DMS153 treated with DMSO at 0.1 percent for 48 hours (cell line): ENCODE data around the gene TLE6.
"Not testable (repeated sequence)": the region's sequence is repeated elsewhere in the genome, so short reads cannot be mapped to it uniquely, and the experiment has no call there.

Source experiments
- DNase-seq: peaks from one replicate; lab custom pipeline; 2025; ENCODE audit not compliant: unreplicated experiment; lab: John Stamatoyannopoulos, UW

The TLE6 gene

DNA sequence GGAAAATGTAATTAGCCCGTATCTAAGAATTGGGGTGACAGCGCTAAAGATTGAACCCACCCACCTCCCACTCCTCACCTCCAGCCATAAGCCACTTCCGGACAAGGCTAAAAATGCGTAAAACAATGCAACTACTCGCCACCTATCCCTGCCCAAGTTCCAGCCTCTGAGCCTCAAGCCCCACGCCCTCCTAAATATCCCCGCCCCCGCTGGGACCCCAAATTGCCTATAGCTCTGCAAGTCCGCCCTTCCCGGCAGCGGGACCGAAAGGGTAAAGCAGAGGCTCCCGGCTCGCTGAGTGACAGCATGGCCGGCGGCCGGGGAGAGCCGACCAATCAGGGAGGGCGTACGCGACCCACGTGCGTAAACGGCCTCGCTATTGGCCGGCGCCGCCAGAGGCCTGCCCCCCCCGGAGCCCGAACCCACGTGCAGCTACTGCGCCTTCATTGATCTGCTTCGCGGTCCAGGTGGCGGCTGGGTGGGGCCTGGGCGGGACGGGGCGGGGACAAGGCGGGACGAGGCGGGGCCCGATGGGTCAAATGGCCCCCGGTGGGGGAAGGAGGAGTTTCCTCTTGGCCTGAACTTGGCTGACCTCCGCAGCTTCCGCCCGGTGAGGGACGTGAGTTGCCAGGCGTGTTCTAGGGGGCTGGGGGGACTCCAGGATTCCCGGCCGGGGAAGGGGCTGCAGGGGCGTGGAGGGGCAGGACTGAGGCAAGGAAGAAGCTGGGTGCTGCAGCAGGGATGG lies at the start of gene TLE6:
TSS of gene TLE6 (plus strand) at position 564 of the 745 bp plus-strand sequence. CDS start 670 bp downstream, outside the sequence.
- peak; percentile 87 for DNase-seq

DNA sequence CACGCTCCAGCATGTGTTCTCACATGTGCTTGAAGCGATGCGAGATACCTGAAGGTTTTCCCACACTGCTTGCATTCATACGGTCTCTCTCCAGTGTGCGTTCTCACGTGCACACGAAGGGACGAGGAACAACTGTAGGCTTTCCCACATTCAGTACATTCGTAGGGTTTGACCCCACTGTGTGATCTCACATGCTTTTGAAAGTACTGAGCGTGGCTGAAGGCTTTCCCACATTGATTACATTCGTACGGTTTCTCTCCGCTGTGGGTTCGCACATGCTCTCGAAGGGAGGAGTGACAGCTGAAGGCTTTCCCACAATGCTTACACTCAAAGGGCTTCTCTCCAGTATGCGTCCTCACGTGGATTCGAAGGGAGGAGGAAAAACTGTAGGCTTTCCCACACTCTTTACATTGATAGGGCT lies 43.9 kb upstream of the TLE6 start:
- no peak for DNase-seq

DNA sequence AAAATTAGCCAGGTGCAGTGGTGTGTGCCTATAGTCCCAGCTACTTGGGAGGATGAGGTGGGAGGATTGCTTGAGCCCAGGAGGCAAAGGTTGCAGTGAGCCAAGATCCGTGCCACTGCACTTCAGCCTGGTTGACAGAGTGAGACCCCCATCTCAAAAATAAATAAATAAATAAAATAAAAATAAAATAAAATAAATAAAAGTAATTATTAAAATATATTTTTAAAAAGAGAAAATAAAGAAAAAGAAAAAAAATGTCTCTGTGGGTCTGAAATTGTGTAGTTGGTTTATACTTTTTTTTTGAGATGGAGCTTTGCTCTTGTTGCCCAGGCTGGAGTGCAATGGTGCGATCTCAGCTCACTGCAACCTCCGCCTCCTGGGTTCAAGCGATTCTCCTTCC lies 41.5 kb upstream of the TLE6 start:
- not testable (repeated sequence) for DNase-seq

DNA sequence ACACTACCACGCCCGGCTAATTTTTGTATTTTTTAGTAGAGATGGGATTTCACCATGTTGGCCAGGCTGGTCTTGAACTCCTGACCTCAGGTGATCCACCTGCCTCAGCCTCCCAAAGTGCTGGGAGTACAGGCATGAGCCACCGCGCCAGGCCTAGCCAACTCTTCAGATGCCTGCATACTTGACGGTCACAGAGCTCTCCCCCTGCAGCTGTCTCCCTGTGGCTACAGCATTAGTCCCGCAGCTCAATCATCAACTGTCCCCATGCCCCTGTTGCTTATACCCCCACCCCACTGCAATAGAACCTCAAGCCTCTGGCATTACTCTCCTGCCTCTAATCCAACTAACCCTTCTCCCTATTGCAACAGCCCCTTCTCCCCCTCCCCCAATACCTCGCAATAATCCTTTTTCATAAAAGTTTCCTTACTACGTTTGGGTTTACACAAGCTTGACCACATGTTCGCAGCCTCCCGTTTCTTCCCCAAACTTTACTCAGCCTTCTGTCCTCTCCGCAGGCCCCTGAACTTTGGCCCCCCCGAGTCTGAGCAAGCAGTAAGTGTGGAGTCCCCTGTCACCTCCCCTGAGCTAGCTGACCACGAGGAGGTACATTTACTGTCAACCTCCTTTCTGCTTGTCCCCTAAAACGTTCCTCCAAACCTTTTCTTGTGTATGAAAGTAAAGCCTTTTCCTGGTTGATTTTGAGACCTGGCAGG lies 34.3 kb upstream of the TLE6 start:
- DNase-seq = no peak

DNA sequence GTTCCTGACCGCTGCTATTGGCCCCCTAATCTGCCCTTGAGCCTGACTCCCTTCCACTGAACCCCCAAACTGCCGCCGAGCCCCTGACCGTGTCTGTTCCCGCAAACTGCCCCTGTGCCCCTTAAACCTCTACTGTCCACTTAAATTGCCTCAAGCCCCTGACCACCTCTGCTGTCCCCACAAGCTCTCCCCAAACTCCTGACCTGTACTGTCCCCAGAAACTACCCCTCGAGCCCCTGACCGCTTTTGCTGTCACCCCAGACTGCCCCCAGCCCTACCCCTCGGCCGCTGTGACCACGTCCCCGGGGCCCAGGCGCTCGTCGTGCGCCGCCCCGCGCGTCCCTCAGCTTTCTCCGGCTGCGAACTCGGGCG lies 33.0 kb upstream of the TLE6 start:
- no peak for DNase-seq

DNA sequence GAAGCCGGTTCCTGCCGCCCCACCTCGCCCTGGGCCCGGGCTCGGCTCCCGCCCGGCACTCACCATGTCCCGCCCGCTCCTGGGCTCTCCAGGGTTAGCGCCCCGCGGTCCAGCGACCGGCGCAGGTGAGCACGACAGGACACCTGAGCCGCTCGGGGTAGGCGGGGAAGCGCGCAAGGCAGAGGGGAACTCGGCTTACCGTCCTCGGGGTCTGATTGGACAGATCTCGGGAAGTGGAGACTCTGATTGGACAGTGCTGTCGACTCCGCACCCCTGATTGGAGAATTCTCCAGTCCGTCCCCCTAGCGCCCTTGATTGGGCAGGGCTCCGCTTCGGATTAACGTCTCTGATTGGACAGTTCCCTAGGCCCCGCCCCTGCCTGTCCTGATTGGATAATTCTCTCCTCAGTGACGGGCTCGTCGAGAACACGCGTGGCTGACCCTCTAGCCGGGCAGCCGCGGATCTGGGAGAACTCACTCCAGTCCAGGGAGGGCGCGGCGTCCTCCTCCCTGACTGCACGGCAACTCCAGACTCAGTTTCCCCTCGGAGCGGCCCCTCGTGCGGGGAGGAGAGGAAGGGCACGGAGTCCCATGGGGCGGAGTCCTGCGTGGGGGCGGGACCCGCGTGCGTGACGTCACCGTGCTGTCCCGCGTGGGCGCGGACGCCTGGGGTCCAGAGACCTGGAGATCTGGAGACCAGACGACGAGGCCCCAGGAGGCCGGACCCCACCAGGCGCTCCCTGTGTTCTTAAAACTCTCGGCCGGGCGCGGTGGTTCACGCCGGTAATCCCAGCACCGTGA lies 32.4 kb upstream of the TLE6 start, which contains the start of gene ZNF77:
TSS of gene ZNF77 (minus strand) at position 197 of the 800 bp plus-strand sequence. CDS start at position 66, 131 bp downstream.
- peak; percentile 96 for DNase-seq

DNA sequence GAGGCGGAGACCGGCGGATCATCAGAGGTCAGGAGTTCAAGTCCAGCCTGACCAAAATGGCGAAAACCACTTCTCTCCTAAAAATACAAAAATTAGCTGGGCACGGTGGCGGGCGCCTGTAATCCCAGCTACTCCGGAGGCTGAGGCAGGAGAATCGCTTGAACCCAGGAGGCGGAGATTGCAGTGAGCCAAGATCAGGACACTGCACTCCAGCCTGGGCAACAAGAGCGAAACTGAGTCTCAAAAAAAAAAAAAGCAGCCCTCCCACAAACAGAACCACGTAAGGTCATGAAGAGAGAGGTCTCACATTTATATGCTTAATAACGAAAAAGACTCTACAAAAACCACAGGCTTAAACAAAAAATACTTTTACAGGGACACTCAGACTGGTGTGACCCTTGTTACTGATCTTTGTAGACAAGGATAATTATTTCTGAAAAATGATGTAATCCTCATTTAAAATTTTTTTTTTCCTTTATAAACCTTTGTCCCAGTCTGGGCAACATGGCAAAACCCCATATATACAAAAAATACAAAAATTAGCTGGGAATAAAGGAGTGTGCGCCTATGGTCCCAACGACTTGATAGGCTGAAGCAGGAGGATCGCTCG lies 31.7 kb upstream of the TLE6 start:
- no peak for DNase-seq

DNA sequence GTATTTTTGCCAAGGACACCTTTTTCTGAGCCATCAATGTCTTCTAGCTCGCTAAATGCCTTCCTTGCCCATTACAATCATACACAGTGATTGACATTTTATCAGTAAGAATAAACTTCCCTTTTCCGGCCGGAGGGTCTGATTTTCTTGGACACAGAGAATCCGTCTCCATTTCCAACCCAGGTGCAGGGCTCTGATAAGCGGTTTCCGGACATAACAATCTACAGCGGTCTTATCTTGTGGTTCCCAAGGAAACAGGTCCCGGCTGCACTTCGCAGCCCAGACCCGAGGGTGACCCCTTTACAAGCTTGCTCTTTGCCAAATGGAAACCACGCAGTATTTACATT lies 27.5 kb upstream of the TLE6 start:
- no peak for DNase-seq

DNA sequence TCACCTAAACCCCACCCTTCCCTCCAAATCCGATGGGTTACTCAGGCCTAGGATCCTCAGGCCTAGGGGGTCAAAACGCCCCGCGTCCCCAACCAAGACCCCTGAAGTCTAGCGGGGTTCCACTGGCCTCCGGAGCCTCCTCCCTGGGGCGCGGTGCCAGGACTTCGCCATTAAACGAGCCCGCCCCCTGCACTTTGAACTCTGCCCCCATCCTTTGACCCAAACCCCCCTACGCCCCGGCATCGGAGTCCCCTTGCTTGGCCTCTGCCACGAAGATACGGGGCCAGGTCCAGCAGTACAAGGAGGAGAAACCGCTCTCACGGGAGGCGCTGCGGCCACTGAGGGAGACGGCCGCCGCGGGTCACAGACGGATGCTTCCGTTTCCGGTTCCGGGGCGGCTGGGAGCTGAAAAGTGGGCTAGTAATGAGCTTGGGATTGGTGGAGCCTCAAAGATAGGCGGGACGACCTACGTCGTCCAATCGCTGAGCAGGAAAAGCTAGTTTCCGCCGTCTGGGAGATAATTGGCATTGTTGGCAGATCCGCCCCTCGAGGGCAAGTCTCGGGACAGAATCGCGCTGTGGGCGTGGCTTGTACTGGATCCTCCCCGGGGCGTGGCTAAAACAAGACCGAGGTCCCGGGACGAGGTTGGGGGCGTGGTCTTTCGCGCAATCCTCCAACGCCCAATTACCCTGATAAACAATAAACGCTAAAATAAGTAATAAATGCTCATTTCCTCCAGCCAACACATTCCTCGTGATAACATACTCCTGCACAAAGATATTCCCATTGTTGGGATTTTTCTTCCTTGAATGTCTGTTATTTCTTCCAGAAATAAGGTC lies 26.9 kb upstream of the TLE6 start:
- peak; percentile 99 for DNase-seq

DNA sequence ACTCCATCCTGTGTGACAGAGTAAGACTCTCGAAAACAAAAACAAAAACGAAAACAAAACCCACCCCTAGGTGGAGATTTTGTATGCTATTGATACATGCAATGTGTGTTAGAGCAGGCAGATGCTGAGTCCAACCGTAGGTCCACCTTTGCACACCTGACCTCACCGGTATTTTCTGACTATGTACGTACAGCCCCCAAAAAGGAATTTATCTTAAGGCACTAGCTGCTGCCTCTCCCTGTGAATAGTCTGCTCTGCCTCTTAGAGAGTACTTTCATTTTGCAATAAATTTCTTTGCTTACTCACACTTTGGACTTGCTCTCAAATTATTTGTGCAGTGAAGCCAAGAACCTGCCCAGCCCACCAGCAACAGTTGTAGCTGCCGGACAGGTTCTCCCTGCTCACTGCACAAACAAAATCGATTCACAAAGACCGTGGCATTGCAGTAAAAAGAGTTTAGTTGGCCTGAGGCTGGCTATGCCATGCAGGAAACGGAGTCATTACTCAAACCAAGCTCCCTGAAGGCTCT lies 24.3 kb upstream of the TLE6 start:
- peak; percentile 68 for DNase-seq

DNA sequence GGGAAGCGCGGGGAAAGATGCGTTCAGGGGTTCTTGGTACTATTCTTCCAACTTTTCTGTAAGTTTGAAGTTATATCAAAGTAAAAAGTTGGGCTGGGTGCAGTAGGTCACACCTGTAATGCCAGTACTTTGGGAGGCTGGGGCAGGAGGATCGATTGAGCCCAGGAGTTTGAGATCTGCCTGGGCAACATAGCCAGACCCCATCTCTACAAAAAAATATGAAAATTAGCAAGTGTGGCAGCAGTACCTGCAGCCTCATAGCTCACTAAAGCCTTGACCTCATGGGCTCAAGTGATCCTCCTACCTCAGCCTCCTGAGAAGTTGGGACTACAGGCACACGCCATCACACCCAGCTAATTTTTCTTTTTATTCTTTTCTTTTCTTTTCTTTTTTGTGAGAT lies 20.2 kb upstream of the TLE6 start:
- no peak for DNase-seq

DNA sequence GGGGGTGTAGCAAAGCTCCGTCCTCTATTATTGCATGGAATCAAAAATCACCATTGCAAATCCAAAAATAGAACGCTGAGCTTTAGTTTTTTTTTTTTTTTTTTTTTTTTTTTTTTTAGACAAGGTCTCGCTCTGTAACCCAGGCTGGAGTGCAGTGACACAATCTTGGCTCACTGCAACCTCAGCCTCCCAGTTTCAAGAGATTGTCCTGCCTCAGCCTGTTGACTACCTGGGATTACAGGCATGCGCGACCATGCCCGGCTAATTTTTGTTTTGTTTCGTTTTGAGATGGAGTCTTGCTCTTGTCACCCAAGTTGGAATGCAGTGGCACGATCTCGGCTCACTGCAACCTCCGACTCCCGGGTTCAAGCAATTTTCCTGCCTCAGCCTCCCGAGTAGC lies 17.2 kb upstream of the TLE6 start:
- DNase-seq = no peak

DNA sequence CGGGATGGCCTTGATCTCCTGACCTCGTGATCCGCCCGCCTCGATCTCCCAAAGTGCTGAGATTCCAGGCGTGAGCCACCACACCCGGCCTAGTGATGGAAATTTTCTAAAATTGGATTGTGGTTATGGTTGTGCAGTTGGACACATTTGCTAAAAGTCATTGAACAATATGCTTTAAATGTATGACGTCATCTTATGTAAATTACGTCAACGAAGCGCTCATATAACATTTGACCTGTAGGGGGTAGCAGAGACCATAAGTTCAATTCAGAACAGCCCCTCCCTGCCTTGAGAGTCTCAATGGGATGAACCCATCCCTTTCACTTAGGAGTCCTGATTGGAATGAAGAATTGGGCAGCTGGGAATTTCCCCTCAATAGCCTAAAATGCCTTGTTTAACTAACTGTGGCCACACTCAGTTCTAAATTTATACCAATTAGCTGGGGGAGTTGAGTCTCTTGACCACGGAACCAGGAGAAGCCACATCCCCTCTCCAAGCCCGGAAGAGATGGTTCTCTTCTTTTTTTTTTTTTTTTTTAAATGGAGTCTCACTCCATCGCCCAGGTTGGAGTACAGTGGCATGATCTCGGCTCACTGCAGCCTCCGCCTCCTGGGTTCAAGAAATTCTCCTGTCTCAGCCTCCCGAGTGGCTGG lies 15.2 kb upstream of the TLE6 start:
- DNase-seq = peak; percentile 61

DNA sequence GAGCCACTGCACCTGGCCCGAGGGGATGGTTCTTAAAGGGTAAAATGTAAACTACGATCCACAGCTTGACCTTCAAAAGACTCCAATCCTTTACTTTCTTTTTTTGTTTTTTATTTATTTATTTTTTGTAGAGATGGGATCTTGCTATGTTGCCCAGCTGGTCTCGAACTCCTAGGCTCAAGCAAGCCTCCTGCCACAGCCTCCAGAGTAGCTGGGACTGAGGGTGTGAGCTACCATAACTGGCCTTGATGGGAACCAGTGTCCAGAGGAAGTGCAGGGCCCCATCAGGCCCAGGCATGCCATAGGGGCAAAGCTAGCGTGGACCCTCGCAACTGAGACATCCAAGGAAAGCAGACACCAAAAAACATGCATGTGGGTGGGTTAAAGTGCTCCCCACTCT lies 14.2 kb upstream of the TLE6 start:
- no peak for DNase-seq

DNA sequence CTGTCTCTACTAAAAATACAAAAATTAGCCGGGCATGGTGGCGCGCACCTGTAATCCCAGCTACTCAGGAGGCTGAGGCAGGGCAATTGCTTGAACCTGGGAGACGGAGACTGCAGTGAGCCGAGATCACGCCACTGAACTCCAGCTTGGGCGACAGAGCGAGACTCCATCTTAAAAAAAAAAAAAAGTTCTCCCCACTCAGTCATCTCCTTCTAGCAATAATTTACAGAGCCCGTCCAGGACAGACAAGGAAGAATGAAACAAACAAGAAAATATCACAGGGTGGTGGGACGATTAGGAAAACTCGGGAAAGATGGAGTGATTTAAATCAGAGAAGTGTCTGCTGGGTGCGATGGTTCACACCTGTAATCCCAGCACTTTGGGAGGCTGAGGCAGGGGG lies 13.7 kb upstream of the TLE6 start:
- DNase-seq = not testable (repeated sequence)

DNA sequence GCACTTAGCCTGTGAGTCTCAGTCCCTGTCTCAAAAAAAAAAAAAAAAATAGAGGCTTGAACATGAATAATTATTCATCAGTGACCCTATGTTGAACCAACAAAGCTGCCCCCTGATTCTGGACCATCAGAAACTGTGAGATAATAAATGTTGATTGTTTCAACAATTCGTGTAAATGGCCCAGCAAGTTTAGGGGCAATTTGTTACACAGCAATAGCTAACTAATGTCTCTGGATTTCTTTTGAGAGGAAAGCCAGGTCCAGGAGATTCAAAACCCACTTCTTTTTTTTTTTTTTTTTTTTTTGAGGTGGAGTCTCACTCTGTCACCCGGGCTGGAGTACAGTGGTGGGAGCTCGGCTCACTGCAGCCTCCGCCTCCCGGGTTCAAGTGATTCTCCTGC lies 12.5 kb upstream of the TLE6 start:
- DNase-seq = no peak

DNA sequence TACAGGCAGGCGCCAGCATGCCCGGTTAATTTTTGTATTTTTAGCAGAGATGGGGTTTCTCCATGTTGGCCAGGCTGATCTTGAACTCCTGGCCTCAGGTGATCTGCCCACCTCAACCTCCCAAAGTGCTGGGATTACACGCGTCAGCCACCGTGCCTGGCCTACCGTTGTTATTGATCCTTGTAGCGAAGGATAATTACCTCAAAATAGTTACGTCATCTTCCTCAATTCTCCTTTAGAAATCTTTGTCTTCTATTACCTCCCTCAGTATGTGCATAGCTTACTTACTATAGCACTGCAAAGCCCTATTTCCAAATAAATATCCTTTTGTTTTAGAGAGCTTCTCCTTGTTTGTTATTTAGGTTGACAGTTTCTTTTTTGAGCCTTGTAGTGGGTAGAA lies 9.4 kb upstream of the TLE6 start:
- DNase-seq = no peak

DNA sequence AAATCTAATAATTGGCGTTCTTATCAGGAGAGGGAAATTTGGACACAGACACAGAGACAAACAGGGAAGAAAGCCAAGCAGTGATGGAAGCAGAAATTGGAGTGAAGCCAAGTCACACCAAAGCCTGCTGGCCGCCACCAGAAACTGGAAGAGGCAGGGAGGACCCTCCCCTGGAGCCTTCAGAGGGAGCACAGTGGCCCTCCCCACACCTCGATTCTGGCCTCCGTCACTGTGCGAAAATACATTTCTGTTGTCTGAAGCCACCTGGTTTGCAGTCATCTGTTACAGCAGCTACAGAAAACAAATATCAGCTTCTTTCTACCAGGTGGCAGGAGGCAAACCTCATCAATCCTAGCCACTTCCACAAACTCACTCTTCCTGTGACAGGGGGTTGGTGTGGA lies 8.3 kb upstream of the TLE6 start:
- peak; percentile 89 for DNase-seq

DNA sequence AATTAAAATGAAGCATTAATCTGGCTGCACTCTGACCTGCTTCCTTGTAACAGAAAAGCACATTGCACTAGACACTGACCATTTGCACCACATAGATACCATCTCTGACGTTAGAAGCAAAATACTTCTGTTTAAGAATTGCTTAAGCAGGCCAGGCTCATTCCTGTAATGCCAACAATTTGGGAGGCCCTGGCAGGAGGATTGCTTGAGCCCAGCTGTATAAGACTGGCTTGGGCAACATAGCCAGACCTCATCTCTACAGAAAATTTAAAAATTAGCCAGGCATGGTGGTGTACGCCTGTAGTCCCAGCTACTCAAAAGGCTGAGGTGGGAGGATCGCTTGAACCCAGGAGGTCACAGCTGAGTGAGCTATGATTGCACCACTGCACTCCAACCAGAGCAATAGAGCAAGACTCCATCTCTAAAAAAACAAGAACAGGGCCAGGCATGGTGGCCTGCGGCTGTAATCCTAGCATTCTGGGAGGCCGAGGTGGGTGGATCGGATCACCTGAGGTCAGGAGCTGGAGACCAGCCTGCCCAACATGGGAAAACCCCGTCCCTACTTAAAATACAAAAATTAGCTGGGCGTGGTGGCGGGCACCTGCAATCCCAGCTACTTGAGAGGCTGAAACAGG lies 7.0 kb upstream of the TLE6 start:
- DNase-seq = no peak
